Parathyroid adenoma (tissue), 2 donors: ENCODE measurements around the gene SFXN5.

ENCODE experiments used
- H2AFZ ChIP-seq: fragments of 300-600 bp; sonication (generic); one replicate; pipeline ENCODE4 v1.7.0; 2017; ENCODE audit warnings: antibody characterized with exemption, mild to moderate bottlenecking
- H3K27ac ChIP-seq: fragments of 300-600 bp; sonication (generic); one replicate; pipeline ENCODE4 v1.7.0; 2017
- H3K27me3 ChIP-seq: fragments of 300-600 bp; sonication (generic); one replicate; pipeline ENCODE4 v1.7.0; 2017; ENCODE audit warnings: low read length; ENCODE audit not compliant: control insufficient read depth, insufficient read depth
- H3K36me3 ChIP-seq: fragments of 300-600 bp; sonication (generic); one replicate; pipeline ENCODE4 v1.7.0; 2017; ENCODE audit warnings: low read length; ENCODE audit not compliant: control insufficient read depth, insufficient read depth
- H3K4me1 ChIP-seq: fragments of 300-600 bp; sonication (generic); one replicate; pipeline ENCODE4 v1.7.0; 2017; ENCODE audit warnings: control low read depth
- H3K4me2 ChIP-seq: fragments of 300-600 bp; sonication (generic); one replicate; pipeline ENCODE4 v1.7.0; 2017; ENCODE audit warnings: low read length
- H3K4me3 ChIP-seq: fragments of 300-600 bp; sonication (generic); one replicate; pipeline ENCODE4 v1.7.0; 2017; ENCODE audit warnings: low read depth, low read length
- H3K79me2 ChIP-seq: fragments of 300-600 bp; sonication (generic); one replicate; pipeline ENCODE4 v1.7.0; 2017; ENCODE audit warnings: control low read depth
- H3K9ac ChIP-seq: fragments of 300-600 bp; sonication (generic); one replicate; pipeline ENCODE4 v1.7.0; 2017; ENCODE audit warnings: mild to moderate bottlenecking
- H3K9me3 ChIP-seq: fragments of 300-600 bp; sonication (generic); one replicate; pipeline ENCODE4 v1.7.0; 2017; ENCODE audit warnings: low read length; ENCODE audit not compliant: control insufficient read depth
- TF ChIP-seq, protein P1 (sequence below): fragments of 300-600 bp; sonication (generic); IDR thresholded peaks from one replicate; pipeline ENCODE4 v1.7.0; 2017; ENCODE audit warnings: antibody characterized with exemption, mild to moderate bottlenecking
- donor health status: primary hyperparathyroidism.

Gene SFXN5

GRCh38 chr2:73063472-73063871 is 8.0 kb downstream of the SFXN5 start:
- TF ChIP-seq, protein P1, sequence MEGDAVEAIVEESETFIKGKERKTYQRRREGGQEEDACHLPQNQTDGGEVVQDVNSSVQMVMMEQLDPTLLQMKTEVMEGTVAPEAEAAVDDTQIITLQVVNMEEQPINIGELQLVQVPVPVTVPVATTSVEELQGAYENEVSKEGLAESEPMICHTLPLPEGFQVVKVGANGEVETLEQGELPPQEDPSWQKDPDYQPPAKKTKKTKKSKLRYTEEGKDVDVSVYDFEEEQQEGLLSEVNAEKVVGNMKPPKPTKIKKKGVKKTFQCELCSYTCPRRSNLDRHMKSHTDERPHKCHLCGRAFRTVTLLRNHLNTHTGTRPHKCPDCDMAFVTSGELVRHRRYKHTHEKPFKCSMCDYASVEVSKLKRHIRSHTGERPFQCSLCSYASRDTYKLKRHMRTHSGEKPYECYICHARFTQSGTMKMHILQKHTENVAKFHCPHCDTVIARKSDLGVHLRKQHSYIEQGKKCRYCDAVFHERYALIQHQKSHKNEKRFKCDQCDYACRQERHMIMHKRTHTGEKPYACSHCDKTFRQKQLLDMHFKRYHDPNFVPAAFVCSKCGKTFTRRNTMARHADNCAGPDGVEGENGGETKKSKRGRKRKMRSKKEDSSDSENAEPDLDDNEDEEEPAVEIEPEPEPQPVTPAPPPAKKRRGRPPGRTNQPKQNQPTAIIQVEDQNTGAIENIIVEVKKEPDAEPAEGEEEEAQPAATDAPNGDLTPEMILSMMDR: no peak
- no peak overlapping the region for H3K27ac ChIP-seq
- no peak overlapping the region for H3K4me3 ChIP-seq

GRCh38 chr2:73059106-73059505 is 12.4 kb downstream of the SFXN5 start:
- Histone ChIP-seq H3K27ac (no peak overlapping the region), H3K4me2 (no peak overlapping the region), H3K79me2 (peaks cover 7% of the 10 kb centered on the region), H3K27me3 (no peaks in the 10 kb centered on the region), H3K4me3 (no peak overlapping the region), H2AFZ (no peak overlapping the region), H3K4me1 (no peaks in the 10 kb centered on the region), H3K9me3 (no peaks in the 10 kb centered on the region), H3K9ac (no peak overlapping the region), H3K36me3 (no peaks in the 10 kb centered on the region)
- TF ChIP-seq, protein P1: no peak

More at GRCh38 chr2:73063472-73063871, 8.0 kb downstream of the SFXN5 start:
- Histone ChIP-seq H3K9ac (no peak overlapping the region), H3K9me3 (no peaks in the 10 kb centered on the region), H3K36me3 (no peaks in the 10 kb centered on the region), H3K4me1 (no peaks in the 10 kb centered on the region), H2AFZ (no peak overlapping the region), H3K79me2 (peaks cover 7% of the 10 kb centered on the region), H3K27me3 (no peaks in the 10 kb centered on the region), H3K4me2 (no peak overlapping the region)

DNA sequence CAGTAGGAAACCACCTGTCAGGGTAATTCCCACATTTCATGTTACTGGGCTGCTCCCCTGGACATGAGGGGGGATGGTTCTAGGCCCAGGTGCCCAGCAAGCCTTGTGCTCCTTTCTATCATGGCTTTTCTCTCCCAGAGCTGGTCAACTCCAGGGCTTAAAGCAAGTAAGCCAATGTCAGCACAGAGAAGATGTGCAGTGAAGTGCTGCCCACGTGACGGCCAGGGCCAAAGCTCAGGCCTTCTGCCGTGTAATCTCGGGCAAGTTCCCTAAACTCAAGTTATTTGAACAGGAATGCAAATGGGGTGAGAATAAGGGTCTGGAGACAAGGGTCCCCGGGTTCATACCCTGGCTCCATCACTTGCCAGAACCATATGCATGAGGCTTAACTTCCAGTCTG is 16.5 kb downstream of the SFXN5 start:
- Histone ChIP-seq H2AFZ (no peak overlapping the region), H3K9ac (no peak overlapping the region), H3K4me3 (no peak overlapping the region), H3K27me3 (no peaks in the 10 kb centered on the region), H3K36me3 (no peaks in the 10 kb centered on the region), H3K79me2 (peaks cover 3% of the 10 kb centered on the region), H3K4me2 (no peak overlapping the region), H3K27ac (no peak overlapping the region), H3K9me3 (no peaks in the 10 kb centered on the region), H3K4me1 (no peaks in the 10 kb centered on the region)
- TF ChIP-seq, protein P1: no peak

- H3K36me3 ChIP-seq: no peaks in the 10 kb centered on the region
- H2AFZ ChIP-seq: no peak overlapping the region
- H3K4me3 ChIP-seq: no peak overlapping the region
- H3K4me2 ChIP-seq: no peak overlapping the region
- H3K27me3 ChIP-seq: no peaks in the 10 kb centered on the region
- H3K4me1 ChIP-seq: no peaks in the 10 kb centered on the region
- TF ChIP-seq, protein P1: no peak
- H3K27ac ChIP-seq: no peak overlapping the region
- H3K9me3 ChIP-seq: no peaks in the 10 kb centered on the region
- no peaks in the 10 kb centered on the region for H3K79me2 ChIP-seq
- H3K9ac ChIP-seq: no peak overlapping the region
These were observed 18.0 kb downstream of the SFXN5 start for GRCh38 chr2:73053316-73054114.

DNA sequence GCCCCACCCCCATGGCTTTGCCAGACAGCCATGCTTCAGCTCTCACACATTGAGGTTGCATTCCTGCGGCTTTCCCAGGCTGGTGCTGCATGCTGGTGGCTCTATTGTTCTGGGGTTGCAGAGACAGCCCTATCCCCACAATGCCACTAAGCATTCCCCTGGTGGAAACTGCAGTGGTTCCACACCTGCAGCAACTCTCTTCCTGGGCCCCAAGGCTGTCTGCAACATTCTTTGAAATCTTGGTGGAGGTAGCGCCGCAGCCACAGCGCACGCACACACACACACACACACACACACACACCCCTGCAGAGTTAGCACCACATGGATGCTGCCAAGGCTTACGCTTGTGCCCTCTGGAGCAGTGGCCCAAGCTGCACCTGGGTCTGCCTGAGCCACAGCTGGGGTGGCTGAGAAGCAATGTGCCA is 21.4 kb downstream of the SFXN5 start:
- H3K36me3 ChIP-seq: no peaks in the 10 kb centered on the region
- no peak overlapping the region for H3K27ac ChIP-seq
- no peak overlapping the region for H3K4me2 ChIP-seq
- no peak overlapping the region for H3K9ac ChIP-seq
- no peaks in the 10 kb centered on the region for H3K79me2 ChIP-seq
- no peaks in the 10 kb centered on the region for H3K27me3 ChIP-seq
- H3K9me3 ChIP-seq: no peaks in the 10 kb centered on the region
- H3K4me3 ChIP-seq: no peak overlapping the region
- TF ChIP-seq, protein P1: no peak
- H3K4me1 ChIP-seq: no peaks in the 10 kb centered on the region
- H2AFZ ChIP-seq: no peak overlapping the region
